CD14-positive monocyte (primary cell): ENCODE measurements around the gene MPND. TPM values are rescaled to one million over a fixed set of nuclear protein-coding genes. Genes with fewer than 3 reads are reported as not detected.
A peak's percentile ranks its signal among the peaks of the same experiment; 100 is the strongest.

Source experiments
- DNase-seq, 3 donors: peaks; one replicate each; pipeline ENCODE4 v3.0.0-alpha.2; 2011 to 2022
- H2AFZ ChIP-seq: 2 replicates; pipeline ENCODE4 v1.6.0; 2012; ENCODE audit warnings: mild to moderate bottlenecking, low read depth, low read length, inconsistent platforms; ENCODE audit not compliant: insufficient read depth, poor library complexity, severe bottlenecking
- H3K27ac ChIP-seq, 2 donors: 1 replicate in 1 of 2; 2 replicates in 1 of 2; pipeline ENCODE4 v1.5.1; 2012 to 2013; ENCODE audit warnings: low read length in 2 of 2, control low read depth in 1 of 2, inconsistent platforms in 1 of 2, low read depth in 1 of 2, mild to moderate bottlenecking in 1 of 2
- H3K27me3 ChIP-seq, 2 donors: one replicate each; pipeline versions ENCODE4 v1.6.0 to v1.6.1; 2011 to 2013; ENCODE audit warnings: low read length in 2 of 2; ENCODE audit not compliant: control insufficient read depth in 2 of 2, insufficient read depth in 2 of 2
- H3K36me3 ChIP-seq, 2 donors: replicated peaks in 1 of 2; 1 replicate in 1 of 2; 2 replicates in 1 of 2; pipeline versions ENCODE4 v1.5.1 to v1.6.1; 2012 to 2013; ENCODE audit warnings: low read length in 2 of 2, control low read depth in 1 of 2, inconsistent platforms in 1 of 2, mild to moderate bottlenecking in 1 of 2; ENCODE audit not compliant: insufficient read depth in 2 of 2, control insufficient read depth in 1 of 2
- H3K4me1 ChIP-seq, 2 donors: 1 replicate in 1 of 2; 2 replicates in 1 of 2; pipeline versions ENCODE4 v1.5.1 to v1.6.1; 2012 to 2013; ENCODE audit warnings: low read length in 2 of 2, control low read depth in 1 of 2, inconsistent platforms in 1 of 2, mild to moderate bottlenecking in 1 of 2, moderate library complexity in 1 of 2; ENCODE audit not compliant: insufficient read depth in 2 of 2, control insufficient read depth in 1 of 2
- H3K4me2 ChIP-seq: replicated peaks from 2 replicates; pipeline ENCODE3; 2012; ENCODE audit warnings: low read length, moderate library complexity, mild to moderate bottlenecking; ENCODE audit not compliant: poor library complexity, severe bottlenecking; ENCODE audit errors: extremely low read depth
- H3K4me3 ChIP-seq, 3 experiments: fragments of 200-600 bp in 1 of 3; sonication (generic) in 1 of 3; replicated peaks in 1 of 3; 1 replicate in 2 of 3; 2 replicates in 1 of 3; pipeline ENCODE4 v1.5.1; 2011 to 2013; ENCODE audit warnings: low read length in 3 of 3, mild to moderate bottlenecking in 3 of 3, control low read depth in 2 of 3, low read depth in 2 of 3, inconsistent platforms in 1 of 3, moderate library complexity in 1 of 3
- H3K79me2 ChIP-seq: 2 replicates; pipeline ENCODE4 v1.6.0; 2012; ENCODE audit warnings: mild to moderate bottlenecking, control low read depth, inconsistent platforms, low read length, moderate library complexity; ENCODE audit not compliant: insufficient read depth
- H3K9ac ChIP-seq: 2 replicates; pipeline ENCODE4 v1.6.0; 2017; ENCODE audit warnings: low read length, mild to moderate bottlenecking; ENCODE audit not compliant: insufficient read depth, poor library complexity, severe bottlenecking
- H3K9me3 ChIP-seq, 2 donors: replicated peaks in 1 of 2; 1 replicate in 1 of 2; 2 replicates in 1 of 2; pipeline versions ENCODE4 v1.5.1 to v1.6.1; 2012 to 2013; ENCODE audit warnings: low read length in 2 of 2, control low read depth in 1 of 2; ENCODE audit not compliant: control insufficient read depth in 1 of 2, insufficient read depth in 1 of 2
- H4K20me1 ChIP-seq: 2 replicates; pipeline ENCODE4 v1.6.0; 2012; ENCODE audit warnings: mild to moderate bottlenecking, low read length, control low read depth, moderate library complexity; ENCODE audit not compliant: insufficient read depth
- H3K27ac Mint-ChIP-seq, 7 donors: one replicate each; pipeline ENCODE4 v1.8.0; 2020; ENCODE audit warnings: mild to moderate bottlenecking in 7 of 7, mixed read lengths in 7 of 7, moderate library complexity in 6 of 7, inconsistent platforms in 2 of 7
- H3K27me3 Mint-ChIP-seq, 3 donors: one replicate each; pipeline ENCODE4 v1.8.0; 2021 to 2022; ENCODE audit warnings: low read depth in 3 of 3, mild to moderate bottlenecking in 3 of 3, mixed read lengths in 3 of 3, moderate library complexity in 3 of 3, inconsistent platforms in 1 of 3
- H3K36me3 Mint-ChIP-seq, 2 donors: one replicate each; pipeline ENCODE4 v1.8.0; 2020; ENCODE audit warnings: mixed read lengths in 2 of 2, inconsistent platforms in 1 of 2, mild to moderate bottlenecking in 1 of 2
- H3K4me1 Mint-ChIP-seq: one replicate; pipeline ENCODE4 v1.8.0; 2020; ENCODE audit warnings: mild to moderate bottlenecking, mixed read lengths
- H3K4me3 Mint-ChIP-seq, 2 donors: one replicate each; pipeline ENCODE4 v1.8.0; 2020; ENCODE audit warnings: mild to moderate bottlenecking in 2 of 2, mixed read lengths in 2 of 2, moderate library complexity in 1 of 2
- H3K9me3 Mint-ChIP-seq, 7 donors: one replicate each; pipeline ENCODE4 v1.8.0; 2020 to 2022; ENCODE audit warnings: mixed read lengths in 7 of 7, mild to moderate bottlenecking in 6 of 7, moderate library complexity in 6 of 7, inconsistent platforms in 2 of 7
- WGBS: methylation state at CpG from one replicate; pipeline ENCODE4 v1.1.5; 2013; ENCODE audit warnings: missing lambda C conversion rate; ENCODE audit not compliant: insufficient coverage; 5-methylcytosine and 5-hydroxymethylcytosine counted together
- intact Hi-C, 2 donors: fragments of 100-400 bp; cut with micrococcal nuclease; formaldehyde crosslinking; loops; one replicate each; pipeline versions ENCODE4 v1.15.0 to v1.15.1; 2023
- polyA plus RNA-seq, 3 donors: library from polyadenylated mRNA; depleted of rRNA in 1 of 3; unstranded in 2 of 3; stranded (reverse) in 1 of 3; fragments of 300-500 nt in 2 of 3; fragments of >200 nt in 1 of 3; fragmentation: Illumina TruSeq in 2 of 3; gene quantifications; 1 replicate in 2 of 3; 2 replicates in 1 of 3; pipeline ENCODE4 v1.2.3, GENCODE V29; 2012 to 2021
- TF ChIP-seq, protein P1 (sequence below): fragments of 200-600 bp; IDR thresholded peaks from one replicate; pipeline ENCODE4 v1.8.0; 2022; ENCODE audit warnings: antibody characterized with exemption, mild to moderate bottlenecking

The MPND gene
- polyA plus RNA-seq, 3 donors, result 6.5 to 15.9 (median 7.0) TPM

DNA sequence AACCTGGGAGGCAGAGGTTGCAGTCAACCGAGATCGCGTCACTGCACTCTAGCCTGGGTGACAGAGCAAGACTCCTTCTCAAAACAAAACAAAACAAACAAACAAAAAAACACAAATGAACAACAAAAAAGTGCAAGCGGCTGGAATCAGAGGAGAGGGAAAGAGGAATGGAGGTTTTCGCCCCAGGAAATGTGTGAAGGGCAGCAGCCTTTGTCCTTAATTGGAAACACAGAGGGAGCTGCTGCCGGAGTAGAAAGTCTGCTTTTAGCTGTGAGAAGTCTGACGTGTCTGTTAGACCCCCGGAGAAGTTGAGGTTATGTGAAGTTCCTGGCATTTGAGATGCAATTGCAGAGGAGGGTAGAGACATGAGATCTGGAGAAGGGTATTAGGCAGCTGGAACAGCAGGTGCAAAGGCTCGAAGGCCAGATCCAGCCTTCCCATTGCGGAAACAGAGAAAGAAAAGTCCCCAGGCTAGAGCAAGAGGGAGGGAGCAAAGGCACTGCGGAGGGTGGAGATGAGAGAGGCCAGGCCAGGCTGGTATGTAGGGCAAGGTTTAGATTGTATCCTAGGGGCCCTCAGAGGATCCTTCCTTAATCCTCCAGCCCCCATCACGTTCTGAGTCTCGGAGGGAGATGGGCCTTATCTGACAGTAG is 41.6 kb upstream of the MPND start:
- H3K4me3 Mint-ChIP-seq, result no peak overlapping the region
- DNase-seq, result no peak
- Histone ChIP-seq H3K27me3 (no peaks in the 10 kb centered on the region), H3K4me2 (no peak overlapping the region), H3K9ac (no peak overlapping the region), H4K20me1 (no peaks in the 10 kb centered on the region), H3K4me3 (no peak overlapping the region), H3K79me2 (no peaks in the 10 kb centered on the region), H3K4me1 (peaks cover 0 to 4% of the 10 kb centered on the region in 2 donors), H3K27ac (no peak overlapping the region), H3K36me3 (no peaks in the 10 kb centered on the region), H3K9me3 (no peaks in the 10 kb centered on the region), H2AFZ (peak overlapping the region; percentile 64)
- peaks cover 0 to 2% (median 0%) of the 10 kb centered on the region in 7 donors for H3K9me3 Mint-ChIP-seq
- H3K4me1 Mint-ChIP-seq, result peaks cover 12% of the 10 kb centered on the region
- TF ChIP-seq, protein P1, sequence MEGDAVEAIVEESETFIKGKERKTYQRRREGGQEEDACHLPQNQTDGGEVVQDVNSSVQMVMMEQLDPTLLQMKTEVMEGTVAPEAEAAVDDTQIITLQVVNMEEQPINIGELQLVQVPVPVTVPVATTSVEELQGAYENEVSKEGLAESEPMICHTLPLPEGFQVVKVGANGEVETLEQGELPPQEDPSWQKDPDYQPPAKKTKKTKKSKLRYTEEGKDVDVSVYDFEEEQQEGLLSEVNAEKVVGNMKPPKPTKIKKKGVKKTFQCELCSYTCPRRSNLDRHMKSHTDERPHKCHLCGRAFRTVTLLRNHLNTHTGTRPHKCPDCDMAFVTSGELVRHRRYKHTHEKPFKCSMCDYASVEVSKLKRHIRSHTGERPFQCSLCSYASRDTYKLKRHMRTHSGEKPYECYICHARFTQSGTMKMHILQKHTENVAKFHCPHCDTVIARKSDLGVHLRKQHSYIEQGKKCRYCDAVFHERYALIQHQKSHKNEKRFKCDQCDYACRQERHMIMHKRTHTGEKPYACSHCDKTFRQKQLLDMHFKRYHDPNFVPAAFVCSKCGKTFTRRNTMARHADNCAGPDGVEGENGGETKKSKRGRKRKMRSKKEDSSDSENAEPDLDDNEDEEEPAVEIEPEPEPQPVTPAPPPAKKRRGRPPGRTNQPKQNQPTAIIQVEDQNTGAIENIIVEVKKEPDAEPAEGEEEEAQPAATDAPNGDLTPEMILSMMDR, result no peak
- H3K27ac Mint-ChIP-seq, result peak overlapping the region in 1 of 7 donors; percentile 23
- no peaks in the 10 kb centered on the region for H3K36me3 Mint-ChIP-seq
- H3K27me3 Mint-ChIP-seq, result peaks cover 3 to 8% (median 6%) of the 10 kb centered on the region in 3 donors
- 18% methylated on average over 7 of the region's 13 CpGs for WGBS
- intact Hi-C loops, result no loop called here

GRCh38 chr19:4302243-4302640 is 41.1 kb upstream of the MPND start, which contains the start of gene TMIGD2:
Gene TMIGD2, minus strand, starts transcription at chr19:4302389. Its CDS starts 4 bp downstream, at chr19:4302385.
- Histone ChIP-seq H3K9me3 (no peaks in the 10 kb centered on the region), H3K4me2 (no peak within 1 kb of the TSS), H3K36me3 (no peaks in the 10 kb centered on the region), H3K9ac (no peak within 1 kb of the TSS), H3K79me2 (no peaks in the 10 kb centered on the region), H3K27me3 (no peaks in the 10 kb centered on the region), H3K4me1 (peaks cover 0 to 4% of the 10 kb centered on the region in 2 donors), H3K27ac (no peak within 1 kb of the TSS), H3K4me3 (no peak within 1 kb of the TSS), H2AFZ (peak within 1 kb of the TSS; percentile 64), H4K20me1 (no peaks in the 10 kb centered on the region)
- WGBS, result 8% methylated on average over 8 of the region's 8 CpGs
- H3K4me3 Mint-ChIP-seq, result peak within 1 kb of the TSS in 1 of 2 donors; percentile 9
- H3K9me3 Mint-ChIP-seq, result peaks cover 0 to 2% (median 0%) of the 10 kb centered on the region in 7 donors
- TF ChIP-seq, protein P1, result no peak
- H3K4me1 Mint-ChIP-seq, result peaks cover 12% of the 10 kb centered on the region
- no peak for DNase-seq
- H3K36me3 Mint-ChIP-seq, result no peaks in the 10 kb centered on the region
- H3K27ac Mint-ChIP-seq, result peak within 1 kb of the TSS in 1 of 7 donors; percentile 23
- intact Hi-C loops, result no loop called here
- peaks cover 3 to 8% (median 6%) of the 10 kb centered on the region in 3 donors for H3K27me3 Mint-ChIP-seq
